ENCODE results near the gene LRRC32.

LRRC32 gene

DNA sequence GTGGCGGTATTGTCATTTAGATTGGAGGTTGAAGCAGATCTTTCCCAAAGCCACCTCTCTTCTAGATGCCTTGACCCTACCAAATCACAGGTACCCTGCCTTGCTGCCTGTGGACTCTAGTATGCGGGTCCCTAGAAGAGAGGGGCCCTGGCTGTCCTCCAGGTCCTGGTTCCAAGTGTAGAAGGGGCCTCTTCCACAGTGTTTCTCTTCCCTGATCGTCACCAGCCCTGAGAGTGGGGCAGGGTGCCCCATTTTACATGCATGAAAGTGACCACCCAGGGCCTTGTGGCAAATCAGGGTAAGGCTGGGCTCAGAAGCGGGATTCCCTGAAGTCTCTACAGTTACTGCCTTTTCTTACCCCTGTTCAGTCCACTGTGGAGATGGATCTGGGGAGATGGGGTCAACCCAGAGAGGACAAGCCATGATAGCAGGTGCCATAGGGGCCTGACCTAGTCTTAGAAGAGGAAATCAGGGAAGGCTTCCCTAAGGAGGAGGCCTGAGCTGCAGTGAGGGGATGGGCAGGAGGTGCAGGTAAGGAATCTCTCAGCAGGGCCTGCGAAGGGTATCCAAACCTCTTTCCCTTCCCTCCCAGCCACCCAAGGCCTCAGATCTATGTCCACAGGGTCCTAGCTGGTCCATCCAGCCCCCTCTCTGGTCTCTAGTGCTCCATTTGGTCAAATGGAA is 1.2 kb upstream of the LRRC32 start:
- ATAC-seq, result no peak
- TF ChIP-seq, protein P1, sequence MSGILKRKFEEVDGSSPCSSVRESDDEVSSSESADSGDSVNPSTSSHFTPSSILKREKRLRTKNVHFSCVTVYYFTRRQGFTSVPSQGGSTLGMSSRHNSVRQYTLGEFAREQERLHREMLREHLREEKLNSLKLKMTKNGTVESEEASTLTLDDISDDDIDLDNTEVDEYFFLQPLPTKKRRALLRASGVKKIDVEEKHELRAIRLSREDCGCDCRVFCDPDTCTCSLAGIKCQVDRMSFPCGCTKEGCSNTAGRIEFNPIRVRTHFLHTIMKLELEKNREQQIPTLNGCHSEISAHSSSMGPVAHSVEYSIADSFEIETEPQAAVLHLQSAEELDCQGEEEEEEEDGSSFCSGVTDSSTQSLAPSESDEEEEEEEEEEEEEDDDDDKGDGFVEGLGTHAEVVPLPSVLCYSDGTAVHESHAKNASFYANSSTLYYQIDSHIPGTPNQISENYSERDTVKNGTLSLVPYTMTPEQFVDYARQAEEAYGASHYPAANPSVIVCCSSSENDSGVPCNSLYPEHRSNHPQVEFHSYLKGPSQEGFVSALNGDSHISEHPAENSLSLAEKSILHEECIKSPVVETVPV (CRISPR knock-in tag; IDR thresholded peaks at IDR 0.05), result no peak
- TF ChIP-seq TOX (CRISPR knock-in tag; IDR thresholded peaks at IDR 0.05; ENCODE audit: borderline replicate concordance) (no peak), CSDC2 (CRISPR knock-in tag; IDR thresholded peaks at IDR 0.05) (no peak), TCF4 (CRISPR knock-in tag; IDR thresholded peaks at IDR 0.05; ENCODE audit: borderline replicate concordance) (no peak), OSR1 (CRISPR knock-in tag; IDR thresholded peaks at IDR 0.05) (no peak), ZNF8 (CRISPR knock-in tag; IDR thresholded peaks at IDR 0.05) (no peak), BACH2 (CRISPR knock-in tag; IDR thresholded peaks at IDR 0.05; ENCODE audit: borderline replicate concordance) (no peak), ZNF70 (CRISPR knock-in tag; IDR thresholded peaks at IDR 0.05) (no peak), ESRRG (CRISPR knock-in tag; IDR thresholded peaks at IDR 0.05) (no peak), ISL1 (CRISPR knock-in tag; IDR thresholded peaks at IDR 0.05) (no peak), ARNTL (CRISPR knock-in tag; IDR thresholded peaks at IDR 0.05; ENCODE audit: borderline replicate concordance, low read depth) (no peak), ZFP3 (CRISPR knock-in tag; IDR thresholded peaks at IDR 0.05) (no peak), ZFP30 (CRISPR knock-in tag; IDR thresholded peaks at IDR 0.05) (no peak), GLIS3 (CRISPR knock-in tag; IDR thresholded peaks at IDR 0.05) (no peak)
- TF ChIP-seq, protein P2, sequence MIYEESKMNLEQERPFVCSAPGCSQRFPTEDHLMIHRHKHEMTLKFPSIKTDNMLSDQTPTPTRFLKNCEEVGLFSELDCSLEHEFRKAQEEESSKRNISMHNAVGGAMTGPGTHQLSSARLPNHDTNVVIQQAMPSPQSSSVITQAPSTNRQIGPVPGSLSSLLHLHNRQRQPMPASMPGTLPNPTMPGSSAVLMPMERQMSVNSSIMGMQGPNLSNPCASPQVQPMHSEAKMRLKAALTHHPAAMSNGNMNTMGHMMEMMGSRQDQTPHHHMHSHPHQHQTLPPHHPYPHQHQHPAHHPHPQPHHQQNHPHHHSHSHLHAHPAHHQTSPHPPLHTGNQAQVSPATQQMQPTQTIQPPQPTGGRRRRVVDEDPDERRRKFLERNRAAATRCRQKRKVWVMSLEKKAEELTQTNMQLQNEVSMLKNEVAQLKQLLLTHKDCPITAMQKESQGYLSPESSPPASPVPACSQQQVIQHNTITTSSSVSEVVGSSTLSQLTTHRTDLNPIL (CRISPR knock-in tag; IDR thresholded peaks at IDR 0.05; ENCODE audit: low read depth), result no peak
- TF ChIP-seq, protein P3, sequence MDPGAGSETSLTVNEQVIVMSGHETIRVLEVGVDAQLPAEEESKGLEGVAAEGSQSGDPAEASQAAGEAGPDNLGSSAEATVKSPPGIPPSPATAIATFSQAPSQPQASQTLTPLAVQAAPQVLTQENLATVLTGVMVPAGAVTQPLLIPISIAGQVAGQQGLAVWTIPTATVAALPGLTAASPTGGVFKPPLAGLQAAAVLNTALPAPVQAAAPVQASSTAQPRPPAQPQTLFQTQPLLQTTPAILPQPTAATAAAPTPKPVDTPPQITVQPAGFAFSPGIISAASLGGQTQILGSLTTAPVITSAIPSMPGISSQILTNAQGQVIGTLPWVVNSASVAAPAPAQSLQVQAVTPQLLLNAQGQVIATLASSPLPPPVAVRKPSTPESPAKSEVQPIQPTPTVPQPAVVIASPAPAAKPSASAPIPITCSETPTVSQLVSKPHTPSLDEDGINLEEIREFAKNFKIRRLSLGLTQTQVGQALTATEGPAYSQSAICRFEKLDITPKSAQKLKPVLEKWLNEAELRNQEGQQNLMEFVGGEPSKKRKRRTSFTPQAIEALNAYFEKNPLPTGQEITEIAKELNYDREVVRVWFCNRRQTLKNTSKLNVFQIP (CRISPR knock-in tag; IDR thresholded peaks at IDR 0.05; ENCODE audit: borderline replicate concordance, low read depth), result no peak
- TF ChIP-seq, protein P4, sequence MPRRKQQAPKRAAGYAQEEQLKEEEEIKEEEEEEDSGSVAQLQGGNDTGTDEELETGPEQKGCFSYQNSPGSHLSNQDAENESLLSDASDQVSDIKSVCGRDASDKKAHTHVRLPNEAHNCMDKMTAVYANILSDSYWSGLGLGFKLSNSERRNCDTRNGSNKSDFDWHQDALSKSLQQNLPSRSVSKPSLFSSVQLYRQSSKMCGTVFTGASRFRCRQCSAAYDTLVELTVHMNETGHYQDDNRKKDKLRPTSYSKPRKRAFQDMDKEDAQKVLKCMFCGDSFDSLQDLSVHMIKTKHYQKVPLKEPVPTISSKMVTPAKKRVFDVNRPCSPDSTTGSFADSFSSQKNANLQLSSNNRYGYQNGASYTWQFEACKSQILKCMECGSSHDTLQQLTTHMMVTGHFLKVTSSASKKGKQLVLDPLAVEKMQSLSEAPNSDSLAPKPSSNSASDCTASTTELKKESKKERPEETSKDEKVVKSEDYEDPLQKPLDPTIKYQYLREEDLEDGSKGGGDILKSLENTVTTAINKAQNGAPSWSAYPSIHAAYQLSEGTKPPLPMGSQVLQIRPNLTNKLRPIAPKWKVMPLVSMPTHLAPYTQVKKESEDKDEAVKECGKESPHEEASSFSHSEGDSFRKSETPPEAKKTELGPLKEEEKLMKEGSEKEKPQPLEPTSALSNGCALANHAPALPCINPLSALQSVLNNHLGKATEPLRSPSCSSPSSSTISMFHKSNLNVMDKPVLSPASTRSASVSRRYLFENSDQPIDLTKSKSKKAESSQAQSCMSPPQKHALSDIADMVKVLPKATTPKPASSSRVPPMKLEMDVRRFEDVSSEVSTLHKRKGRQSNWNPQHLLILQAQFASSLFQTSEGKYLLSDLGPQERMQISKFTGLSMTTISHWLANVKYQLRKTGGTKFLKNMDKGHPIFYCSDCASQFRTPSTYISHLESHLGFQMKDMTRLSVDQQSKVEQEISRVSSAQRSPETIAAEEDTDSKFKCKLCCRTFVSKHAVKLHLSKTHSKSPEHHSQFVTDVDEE (CRISPR knock-in tag; IDR thresholded peaks at IDR 0.05), result no peak

DNA sequence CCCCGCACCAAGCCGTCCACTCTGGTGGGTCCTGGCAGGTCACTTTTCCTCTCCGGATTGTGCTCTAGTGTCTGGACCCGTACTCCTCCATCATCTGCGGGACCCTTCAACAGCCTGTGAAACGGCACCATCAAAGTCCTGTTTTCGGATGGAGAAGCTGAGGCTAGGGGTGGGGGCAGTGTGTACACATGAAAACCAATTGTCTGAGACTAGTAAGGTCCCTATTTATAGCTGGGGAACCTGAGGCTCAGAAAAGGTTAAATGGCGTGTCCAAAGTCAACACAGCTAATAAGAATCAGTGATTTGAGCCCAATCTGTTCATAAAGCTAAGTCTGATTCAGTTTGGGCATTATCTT is 668 bp upstream of the LRRC32 start:
- TF ChIP-seq ZC3H10 (CRISPR knock-in tag; IDR thresholded peaks at IDR 0.05) (no peak), SNAI2 (CRISPR knock-in tag; IDR thresholded peaks at IDR 0.05) (no peak), ZNF70 (CRISPR knock-in tag; IDR thresholded peaks at IDR 0.05) (no peak), ZNF8 (CRISPR knock-in tag; IDR thresholded peaks at IDR 0.05) (no peak), BACH2 (CRISPR knock-in tag; IDR thresholded peaks at IDR 0.05; ENCODE audit: borderline replicate concordance) (no peak), ZFP30 (CRISPR knock-in tag; IDR thresholded peaks at IDR 0.05) (no peak), TOX (CRISPR knock-in tag; IDR thresholded peaks at IDR 0.05; ENCODE audit: borderline replicate concordance) (no peak)
- TF ChIP-seq, protein P3 (CRISPR knock-in tag; IDR thresholded peaks at IDR 0.05; ENCODE audit: borderline replicate concordance, low read depth), result no peak
- ATAC-seq, result no peak

DNA sequence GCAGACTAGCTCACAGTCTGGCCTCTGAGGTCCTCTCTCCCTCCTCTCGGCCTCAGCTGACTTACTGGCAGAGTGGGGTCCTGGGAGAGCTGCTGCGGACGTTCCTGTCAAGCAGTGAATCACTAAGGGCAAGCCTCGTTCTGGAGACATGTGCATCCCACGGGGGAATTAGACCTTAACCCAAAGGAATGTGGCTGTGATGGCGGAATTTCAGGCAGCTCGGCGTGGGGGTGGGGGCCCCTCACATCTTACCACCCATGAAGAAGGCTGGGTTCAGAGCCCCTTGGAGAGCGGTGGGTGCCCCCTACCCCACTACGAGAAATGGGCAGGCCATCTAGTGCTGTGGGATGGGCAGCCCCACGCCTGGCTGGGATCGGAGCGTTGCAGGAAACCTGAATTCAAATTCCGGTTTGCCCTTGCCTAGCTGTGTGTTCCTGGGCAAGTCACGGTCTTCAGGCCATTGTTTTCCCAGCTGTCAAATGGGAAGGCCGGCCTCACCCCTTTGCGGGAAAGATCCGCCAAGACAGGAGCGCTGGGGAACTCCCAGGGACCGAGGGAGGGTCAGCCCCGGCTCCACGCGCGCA is 554 bp downstream of the LRRC32 start:
- ATAC-seq, result peak; percentile 17
- TF ChIP-seq, protein P4 (CRISPR knock-in tag; IDR thresholded peaks at IDR 0.05), result no peak
- TF ChIP-seq RARB (CRISPR knock-in tag; IDR thresholded peaks at IDR 0.05), result no peak
- no peak for TF ChIP-seq CSDC2 (CRISPR knock-in tag; IDR thresholded peaks at IDR 0.05)
- TF ChIP-seq ZC3H10 (CRISPR knock-in tag; IDR thresholded peaks at IDR 0.05), result no peak
- no peak for TF ChIP-seq OSR1 (CRISPR knock-in tag; IDR thresholded peaks at IDR 0.05)
- TF ChIP-seq, protein P2 (CRISPR knock-in tag; IDR thresholded peaks at IDR 0.05; ENCODE audit: low read depth), result no peak
- no peak for TF ChIP-seq TOX (CRISPR knock-in tag; IDR thresholded peaks at IDR 0.05; ENCODE audit: borderline replicate concordance)

All from SK-N-SH treated with all-trans-retinoic acid at 6 μM for 48 hours (cell line).